NCI-H1930 (cell line): ENCODE measurements around the gene GRB7.
"Not testable (repeated sequence)": the region's sequence is repeated elsewhere in the genome, so short reads cannot be mapped to it uniquely, and the experiment has no call there.

Experiments used
- DNase-seq, 2 experiments: peaks; one replicate each; lab custom pipeline; 2025; lab: John Stamatoyannopoulos, UW

Gene GRB7

DNA sequence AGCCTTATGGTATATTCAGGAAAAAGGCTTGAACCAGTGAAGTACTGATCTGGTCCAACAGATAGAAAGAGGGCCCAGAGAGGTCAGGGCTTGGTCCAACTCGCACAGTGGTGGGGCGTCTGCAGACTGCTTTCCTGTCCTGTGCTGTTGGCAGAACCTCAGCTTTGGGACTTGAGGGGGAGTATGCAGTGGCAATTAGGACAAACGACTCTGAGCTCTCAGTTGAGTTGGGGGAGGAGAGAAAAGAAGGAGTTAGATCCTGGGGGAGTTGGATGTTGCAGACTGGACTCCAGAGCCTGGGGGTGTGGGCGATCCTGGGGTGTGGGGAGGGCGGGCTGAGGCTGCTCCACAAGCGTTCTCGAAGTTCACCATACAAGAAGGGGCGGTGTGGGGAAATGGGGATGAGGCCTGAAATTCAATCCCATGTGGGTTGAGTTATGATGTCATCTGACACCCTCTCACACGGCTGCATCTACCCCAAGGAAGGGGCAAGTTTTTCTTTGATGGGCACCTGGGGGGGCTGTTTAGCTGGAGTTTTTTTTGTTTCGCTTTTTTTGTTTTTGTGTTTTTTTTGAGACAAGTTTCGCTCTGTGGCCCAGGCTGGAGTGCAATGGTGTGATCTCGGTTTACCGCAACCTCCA, 14.6 kb downstream of the GRB7 start:
- DNase-seq: no peak

DNA sequence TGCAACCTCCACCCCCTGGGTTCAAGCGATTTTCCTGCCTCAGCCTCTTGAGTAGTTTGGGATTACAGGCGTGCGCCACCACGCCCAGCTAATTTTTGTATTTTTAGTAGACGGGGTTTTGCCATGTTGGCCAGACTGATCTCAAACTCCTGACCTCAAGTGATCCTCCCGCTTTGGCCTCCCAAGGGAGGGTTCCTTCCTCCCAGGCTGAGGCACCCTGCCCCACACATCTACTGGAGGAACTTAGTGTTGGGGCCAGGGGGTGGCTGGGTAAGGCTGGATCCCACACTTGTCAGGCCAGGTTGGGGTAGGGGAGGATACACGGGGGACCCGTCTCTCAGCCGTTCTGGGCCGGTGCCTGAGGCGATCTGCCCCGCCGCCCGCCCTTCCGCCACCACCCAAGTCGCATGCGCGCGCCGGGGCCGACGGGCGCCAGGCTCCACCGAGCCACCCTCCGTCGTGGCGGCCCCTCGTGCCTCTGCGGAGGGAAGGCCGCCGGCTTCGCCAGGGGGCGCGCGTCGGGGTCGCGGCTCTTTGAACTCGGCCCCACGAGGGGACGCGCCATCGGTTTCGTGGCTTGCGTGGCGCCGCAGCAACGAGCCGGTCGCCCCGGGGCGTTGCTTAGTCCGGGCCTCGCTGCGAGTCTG, 15.9 kb downstream of the GRB7 start:
- DNase-seq: peak; percentile 44 to 65

DNA sequence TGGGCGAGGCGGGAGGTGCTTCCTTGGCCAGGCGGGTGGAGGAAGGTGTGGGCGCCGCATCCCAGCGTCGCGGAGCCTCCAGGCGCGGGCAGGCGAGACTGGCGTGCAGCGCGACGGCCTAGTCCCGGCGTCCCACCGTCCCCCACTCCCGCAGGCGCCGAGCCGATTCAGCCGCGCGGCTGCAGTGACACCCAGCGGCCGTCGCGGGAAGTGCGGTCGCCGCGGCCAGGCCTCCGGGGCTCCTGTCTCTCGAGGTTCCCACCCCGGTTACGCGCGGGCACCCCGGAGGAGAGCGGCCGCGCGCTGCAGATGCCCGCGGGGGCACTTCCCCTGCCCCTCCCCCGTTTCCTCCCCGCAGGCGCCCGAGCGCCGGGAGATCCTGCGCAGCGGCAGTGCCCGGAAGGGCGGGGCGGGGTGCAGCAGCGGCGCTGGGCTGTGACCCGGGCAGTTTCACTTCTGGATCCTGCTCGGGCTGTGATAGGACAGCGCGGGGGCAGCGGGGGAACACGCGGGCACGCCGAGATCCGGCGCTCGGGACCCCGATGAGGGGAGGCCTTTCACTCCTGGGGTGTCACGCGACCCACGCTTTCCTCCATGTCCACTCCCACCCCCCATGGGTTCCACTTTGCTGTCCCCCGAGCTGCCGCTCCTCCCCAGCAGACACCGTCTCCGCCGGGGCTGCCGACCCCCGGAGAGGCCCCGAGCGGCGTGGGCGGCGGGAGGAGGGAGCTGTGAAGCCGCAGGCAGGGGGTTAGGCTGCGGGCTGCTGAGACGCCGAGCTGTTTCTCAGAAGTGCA, 16.6 kb downstream of the GRB7 start:
- peak; percentile 57 to 81 for DNase-seq

DNA sequence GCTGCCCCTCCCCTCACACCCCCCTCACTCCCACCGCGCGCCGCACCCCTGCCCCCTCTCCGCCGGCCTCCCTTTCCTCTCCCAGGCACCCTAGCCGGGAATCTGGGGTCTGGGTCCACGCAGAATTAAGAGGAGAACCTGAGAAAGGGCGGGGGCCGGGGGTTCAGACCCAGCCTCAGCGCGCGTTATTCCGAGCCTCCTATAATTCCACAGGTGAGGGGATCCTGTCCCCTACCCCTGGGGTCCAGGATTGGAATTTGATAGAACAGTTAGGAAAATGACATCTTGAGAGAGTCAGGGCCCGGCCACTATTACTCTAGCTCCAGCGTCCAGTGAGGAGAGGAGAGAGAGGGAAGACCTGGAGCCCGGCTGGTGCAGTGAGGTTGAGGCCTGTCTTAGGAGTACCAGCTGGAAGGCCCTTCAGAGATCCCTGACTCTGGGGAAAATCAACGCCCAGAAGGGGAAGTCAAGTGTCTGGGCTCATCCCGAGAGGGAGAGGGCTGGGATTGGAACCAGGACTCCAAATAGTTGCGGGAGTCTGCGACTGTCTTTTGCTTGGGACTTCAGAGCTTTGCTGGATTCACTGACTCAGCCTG, 17.3 kb downstream of the GRB7 start:
- no peak for DNase-seq

DNA sequence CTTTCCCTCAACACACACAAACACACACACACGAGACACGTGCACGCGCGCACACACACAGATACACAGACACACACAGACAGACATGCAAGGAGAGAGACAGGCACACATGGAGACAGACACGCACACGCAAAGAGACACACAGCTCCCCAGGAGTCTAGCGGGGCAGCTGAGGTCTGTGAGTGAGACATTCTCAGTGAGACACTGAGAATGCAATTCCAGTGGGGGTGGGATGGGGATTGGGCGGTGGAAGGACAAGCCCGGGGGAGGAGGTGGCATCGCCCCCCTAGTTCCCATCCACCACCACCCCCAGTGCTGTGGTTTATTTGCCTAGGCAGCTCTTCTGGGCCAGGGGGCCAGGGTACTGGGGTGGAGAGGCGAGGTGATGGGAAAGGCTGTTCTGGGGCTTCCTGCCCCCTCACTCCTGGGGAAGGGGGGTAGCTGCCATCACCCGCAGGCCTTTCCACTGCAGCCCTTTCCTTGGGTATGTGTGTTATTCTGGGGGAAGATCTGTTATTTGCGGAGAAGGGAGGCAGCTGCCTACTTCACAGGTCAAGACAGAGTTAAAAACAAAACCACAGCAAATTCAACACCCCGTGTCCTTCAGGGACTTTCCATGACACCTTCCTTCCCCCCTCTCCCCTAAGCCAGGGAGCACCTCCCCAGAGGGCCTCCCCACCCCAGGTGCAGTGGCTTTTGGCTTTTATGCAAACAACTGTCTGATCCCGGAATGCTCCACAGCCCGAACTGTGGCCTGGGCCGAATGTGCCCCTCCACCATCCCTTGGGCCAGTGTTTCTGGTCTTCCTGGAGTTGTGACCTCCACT, 18.0 kb downstream of the GRB7 start:
- no peak for DNase-seq

DNA sequence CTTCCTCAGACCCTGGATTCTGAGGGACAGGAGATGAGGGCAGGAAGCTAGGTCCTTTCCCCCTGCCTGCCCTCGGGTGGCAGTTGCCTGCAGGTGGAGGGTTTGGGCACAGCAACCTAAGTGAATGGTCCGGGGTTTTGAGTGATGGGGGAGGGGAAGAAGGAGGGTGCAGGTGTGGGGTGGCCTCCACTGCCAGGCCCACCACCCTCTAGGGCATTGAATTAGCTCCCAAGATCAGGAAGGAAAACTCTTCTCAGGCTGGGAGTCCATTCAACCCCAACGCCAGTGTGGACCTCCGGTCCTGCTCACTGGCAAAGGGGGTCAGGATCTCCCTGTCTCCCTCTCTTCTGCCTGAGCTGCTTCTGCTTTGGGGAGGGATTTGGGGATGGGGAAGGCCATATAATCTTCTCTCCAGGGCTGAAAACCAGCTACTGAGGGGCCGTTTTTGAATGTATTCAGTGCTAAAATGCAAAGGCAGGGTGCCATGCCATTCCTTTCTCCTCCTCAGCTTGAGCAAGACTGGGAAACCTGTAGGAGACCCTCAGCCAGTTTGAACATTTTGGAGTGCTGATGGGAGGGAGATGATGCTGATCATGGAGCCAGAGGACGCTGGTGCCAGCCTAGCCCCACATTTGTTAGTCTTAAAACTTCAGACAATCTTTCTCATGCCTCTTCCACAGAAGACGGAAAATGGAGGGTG, 18.8 kb downstream of the GRB7 start:
- no peak for DNase-seq

DNA sequence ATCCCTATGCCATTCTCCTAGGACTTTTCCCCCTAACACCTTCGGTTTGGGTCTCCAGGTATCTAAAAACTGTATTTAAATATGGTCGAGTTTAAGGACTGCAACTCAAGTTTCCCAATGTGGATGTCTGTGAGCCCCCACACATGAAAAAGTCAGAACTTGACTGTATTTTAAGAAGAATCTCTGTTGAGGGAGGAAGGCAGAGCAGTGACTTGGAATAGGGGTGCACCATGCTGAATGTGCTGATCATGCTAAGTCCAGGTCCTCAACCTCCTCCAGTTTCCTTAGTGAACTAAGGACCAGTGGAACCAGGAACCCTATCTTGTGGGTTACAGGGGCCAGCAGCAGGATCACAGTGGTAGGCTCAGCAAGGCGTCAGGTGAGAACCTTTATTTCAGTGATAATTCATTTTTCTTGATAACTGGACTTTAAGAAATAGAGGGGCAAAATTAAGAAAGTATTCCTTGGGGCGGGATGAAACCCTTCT, 19.5 kb downstream of the GRB7 start:
- no peak for DNase-seq

DNA sequence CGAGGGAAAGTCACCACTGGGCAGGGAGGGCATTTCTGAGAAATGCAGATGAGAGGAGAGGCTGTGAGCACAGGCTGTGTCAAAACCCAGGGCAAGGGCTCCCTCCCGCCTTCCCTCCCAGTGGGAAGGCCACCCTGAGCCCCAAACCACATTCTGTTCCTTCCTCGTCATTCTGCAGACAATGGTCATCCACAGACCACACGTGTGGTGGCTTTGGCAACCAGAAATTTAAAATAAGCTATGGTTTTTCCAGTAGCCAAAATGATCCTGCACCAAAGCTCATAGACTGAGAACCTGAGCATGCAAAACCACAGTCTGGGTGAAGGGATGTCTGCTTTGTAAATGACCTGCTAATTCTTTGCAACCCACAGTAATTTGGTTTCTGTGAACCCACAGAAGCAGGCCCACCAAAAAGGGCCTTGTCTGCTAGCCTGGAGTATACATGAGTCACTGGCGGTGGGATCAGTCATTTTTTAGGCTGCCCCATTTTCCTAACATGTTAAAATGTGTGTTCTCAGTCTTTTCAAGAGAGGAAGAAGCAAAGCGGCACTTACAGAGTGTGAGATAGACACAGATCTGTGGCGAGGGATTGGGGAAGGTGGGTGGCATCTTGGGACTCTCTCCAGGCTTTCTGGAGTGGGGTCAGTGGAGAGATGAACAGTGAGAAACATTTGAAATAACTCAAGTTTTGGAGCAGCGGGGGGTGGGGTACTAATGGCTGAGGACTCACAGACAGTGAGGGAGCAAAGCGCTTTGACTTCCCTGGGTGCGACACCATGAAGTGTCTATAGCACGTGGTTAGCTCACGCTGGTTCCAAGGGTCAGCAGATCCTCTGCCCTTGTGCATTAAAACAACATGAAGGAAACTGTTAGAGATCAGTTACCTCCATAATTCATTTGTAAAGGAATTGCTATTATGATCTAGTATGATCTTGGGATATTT, 20.5 kb downstream of the GRB7 start:
- no peak for DNase-seq

DNA sequence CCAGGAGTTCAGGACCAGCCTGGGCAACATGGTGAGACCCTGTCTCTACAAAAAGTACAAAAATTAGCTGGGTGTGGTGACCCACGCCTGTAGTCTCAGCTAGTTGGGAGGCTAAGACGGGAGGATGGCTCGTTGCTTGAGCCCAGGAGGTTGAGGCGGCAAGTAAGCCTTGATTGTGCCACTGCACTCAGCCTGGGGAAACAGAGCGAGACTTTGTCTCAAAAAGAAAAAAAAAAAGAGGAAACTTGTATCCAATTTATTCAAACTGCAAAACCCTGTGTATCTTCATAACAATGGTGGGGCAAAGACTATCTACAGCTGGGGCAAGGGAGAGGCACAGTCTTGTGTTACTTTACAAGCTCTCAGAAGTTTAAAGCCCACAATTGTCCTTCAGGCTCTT, 21.5 kb downstream of the GRB7 start:
- no peak for DNase-seq

DNA sequence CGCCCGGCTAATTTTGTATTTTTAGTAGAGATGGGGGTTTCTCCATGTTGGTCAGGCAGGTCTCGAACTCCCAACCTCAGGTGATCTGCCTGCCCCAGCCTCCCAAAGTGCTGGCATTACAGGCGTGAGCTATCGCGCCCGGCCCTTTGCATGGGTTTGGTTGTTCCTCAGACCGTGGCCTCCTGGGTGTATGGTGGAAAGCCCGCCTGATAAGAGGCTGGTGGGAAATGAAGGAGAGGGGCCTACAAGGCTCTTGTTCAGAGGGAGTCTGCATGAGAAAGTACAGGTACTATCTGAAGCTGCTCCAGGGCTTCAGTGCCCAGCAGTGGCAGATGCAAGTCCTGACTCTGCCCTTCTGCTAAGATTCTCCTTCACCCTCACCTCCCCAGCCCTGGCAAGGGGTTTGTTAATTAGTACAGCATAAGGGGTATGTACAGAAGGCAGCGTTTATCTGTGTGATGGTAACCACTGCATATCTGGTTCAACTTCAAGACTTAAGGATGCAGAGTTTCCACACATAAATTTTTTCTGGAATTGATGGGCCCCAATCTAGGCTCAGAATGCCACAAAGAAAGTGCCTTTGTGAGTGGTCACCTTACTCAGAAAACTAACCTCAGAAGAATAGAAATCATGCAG, 24.2 kb downstream of the GRB7 start:
- no peak for DNase-seq

DNA sequence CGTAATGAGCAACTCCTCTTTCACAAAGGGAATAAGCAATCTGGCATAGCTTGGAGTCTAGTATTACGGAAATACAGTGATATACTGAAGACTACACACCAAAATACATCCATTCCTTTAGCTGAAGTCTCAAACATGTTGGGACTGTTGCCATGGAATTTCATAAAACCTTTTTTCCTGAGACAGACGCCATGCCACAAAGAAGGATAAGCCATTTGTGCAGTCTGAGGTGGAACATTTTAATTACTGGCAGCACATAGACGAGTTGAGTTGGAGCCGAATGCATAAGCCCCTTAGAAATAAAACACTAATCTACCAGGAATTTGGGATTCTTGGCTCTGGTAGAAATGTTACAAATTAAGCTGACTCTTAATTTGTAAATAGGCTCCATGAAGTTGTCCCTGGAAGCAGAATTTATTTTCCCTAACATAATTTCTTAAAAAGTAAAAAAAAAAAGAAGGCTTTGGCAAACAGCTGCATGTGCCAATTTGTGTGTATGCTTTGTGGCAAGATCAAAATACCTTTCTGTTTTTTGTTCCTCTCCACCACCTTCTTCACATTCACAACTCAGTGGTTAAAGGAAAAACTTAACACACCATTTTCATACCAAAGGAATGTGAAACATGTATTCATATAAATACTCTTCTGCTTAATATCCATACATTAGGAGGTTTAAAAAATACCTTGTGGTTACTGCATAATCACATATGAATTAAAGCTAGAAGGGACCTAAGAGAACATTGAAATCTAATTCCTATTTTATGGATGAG, 25.5 kb downstream of the GRB7 start:
- no peak for DNase-seq

DNA sequence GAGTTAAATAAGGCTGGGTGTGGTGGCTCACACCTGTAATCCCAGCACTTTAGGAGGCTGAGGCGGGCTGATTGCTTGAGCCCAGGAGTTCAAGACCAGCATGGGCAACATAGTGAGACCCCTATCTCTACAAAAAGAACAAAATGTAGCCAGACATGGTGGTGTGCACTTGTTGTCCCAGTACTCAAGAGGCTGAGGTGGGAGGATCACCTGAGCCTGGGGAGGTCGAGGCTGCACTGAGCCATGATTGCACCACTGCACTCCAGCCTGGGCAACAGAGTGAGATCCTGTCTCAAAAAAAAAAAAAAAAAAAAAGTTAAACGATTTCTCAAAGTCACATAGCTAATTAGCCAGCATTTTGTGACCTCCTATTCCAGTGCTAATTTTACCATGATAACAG, 26.4 kb downstream of the GRB7 start:
- not testable (repeated sequence) for DNase-seq

DNA sequence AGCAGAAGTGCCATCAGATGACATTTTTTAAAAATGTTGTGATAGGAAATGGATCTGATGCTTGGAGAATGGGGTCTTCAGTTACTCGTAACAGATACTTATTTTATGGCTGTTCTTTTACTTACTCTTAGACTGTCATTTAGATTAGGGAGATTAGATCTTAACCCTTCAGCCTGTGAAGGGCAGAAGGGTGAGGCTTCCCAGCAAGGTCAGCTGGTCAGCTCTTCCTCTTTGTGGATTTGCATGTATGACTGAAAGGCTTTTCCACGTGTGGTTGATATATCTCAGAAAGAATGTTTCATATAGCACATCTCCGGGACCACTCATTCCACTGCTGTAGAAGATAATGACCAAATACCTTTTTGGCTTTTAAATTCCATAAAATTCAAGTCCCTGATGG, 27.4 kb downstream of the GRB7 start:
- DNase-seq: no peak

DNA sequence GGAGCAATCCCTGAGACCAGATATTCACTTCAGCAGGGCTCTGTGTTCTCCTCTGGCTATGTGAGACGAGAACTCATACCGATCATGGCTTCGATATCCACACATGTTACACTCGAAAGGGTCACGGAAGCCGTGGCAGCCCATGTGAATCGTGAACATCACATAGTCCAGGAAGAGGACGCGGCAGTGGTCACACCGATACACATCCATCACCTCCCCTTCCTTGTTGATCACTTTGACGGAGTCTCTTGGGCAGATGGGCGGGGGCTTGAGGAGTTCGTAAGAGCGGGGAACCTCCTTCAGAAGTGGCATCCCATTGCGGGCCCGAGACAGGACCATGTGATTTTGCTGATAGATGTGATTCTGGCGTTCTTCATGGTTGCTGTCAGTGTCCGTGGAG, 28.0 kb downstream of the GRB7 start:
- DNase-seq: no peak

DNA sequence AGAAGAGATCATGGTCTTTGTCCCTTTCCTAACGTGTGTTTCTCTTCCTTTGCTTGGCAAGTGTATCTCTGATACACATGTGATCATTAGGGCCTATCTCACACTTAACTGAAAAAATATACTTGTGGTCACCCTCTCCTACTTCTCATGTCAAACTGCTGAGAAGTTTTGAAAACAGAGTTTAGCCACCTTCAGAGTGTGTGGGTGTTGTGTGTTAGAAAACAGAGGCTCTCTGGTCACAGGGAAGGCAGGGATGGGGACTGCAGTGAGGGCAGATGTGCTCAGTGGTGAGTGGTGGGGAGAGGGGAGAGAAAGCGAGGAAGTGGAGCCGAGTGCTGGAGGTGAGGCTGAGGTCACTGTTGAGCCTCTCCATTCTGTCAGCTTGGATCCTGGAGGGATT, 29.4 kb downstream of the GRB7 start:
- no peak for DNase-seq

DNA sequence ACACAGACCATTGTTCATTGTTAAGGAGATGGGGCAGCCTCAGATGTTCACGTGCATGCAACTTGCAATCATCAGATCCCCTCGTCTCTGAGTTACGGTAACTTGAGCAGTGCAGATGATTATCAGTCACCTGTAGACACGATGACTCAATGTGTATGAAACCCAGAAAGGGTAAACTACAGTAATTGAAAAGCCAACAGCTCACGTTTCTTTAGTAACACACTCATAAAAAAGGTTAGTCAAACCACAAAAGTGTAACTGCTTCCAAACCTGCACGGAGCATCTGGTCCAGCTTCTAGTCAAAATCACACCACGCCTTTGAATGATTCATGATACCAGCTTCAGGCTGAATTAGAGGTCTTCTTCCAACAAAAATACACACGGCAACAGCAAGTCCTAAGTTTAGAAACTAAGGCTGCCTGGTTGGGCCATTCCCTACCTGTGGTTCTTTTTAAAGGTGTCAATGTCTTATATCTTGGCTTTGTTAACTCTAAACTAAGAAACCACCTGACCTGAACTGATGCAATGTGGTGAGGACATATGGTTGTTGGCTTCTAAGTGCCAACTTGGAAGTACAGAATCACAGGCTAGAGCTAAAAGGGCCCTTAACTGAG, 32.3 kb downstream of the GRB7 start:
- DNase-seq: peak; percentile 42 to 81

DNA sequence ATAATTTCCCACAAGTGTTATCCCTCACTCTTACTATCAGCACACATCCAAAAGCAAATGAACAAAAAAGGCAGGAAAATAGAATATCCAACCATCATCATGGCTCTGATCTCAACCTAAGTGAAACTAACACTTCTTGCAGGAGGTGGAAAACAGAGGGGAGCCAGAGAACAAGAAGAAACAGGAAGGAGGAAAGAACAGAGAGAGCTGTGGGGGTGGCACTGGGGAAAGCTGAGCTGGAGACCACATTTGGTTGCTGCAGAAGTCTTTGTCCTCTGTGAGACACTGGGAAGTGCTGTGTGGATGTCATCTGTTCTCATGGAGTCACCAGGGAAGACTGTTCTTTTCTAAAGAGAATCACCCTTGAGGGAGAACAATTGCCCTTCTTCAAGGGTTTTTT, 34.7 kb downstream of the GRB7 start:
- no peak for DNase-seq
